Activated B cell treated with CpG ODN at 0.5 μM for 24 hours (primary cell): Measurements from ENCODE around the gene POP7. TPM values are rescaled to one million over a fixed set of nuclear protein-coding genes. Genes with fewer than 3 reads are reported as not detected.
"Not testable (repeated sequence)": the region's sequence is repeated elsewhere in the genome, so short reads cannot be mapped to it uniquely, and the experiment has no call there.

Experiments used
- ATAC-seq: fragments of 200-7000 bp; cut with Tn5 transposase; one replicate; pipeline ENCODE4 v1.10.0; 2021; ENCODE audit warnings: low read depth, mild to moderate bottlenecking, moderate library complexity
- CTCF ChIA-PET: fragments of 350-600 bp; sonication (Branson Sonifier 250); formaldehyde crosslinking; loops from one replicate; lab custom pipeline; 2021; ENCODE audit warnings: antibody characterized with exemption; lab: Charles Lee
- POLR2A ChIA-PET: fragments of 350-600 bp; sonication (Branson Sonifier 250); formaldehyde crosslinking; loops from one replicate; lab custom pipeline; 2021; ENCODE audit warnings: antibody characterized with exemption; lab: Charles Lee
- DNase-seq: peaks from one replicate; pipeline ENCODE4 v3.0.0; 2022
- H3K27ac Mint-ChIP-seq: one replicate; pipeline ENCODE4 v1.8.0; 2020; ENCODE audit warnings: mixed read lengths
- H3K27me3 Mint-ChIP-seq: one replicate; pipeline ENCODE4 v1.8.0; 2021; ENCODE audit warnings: mixed read lengths
- H3K36me3 Mint-ChIP-seq: one replicate; pipeline ENCODE4 v1.8.0; 2021; ENCODE audit warnings: low read depth, mixed read lengths
- H3K4me1 Mint-ChIP-seq: one replicate; pipeline ENCODE4 v1.8.0; 2021; ENCODE audit warnings: mixed read lengths
- H3K4me3 Mint-ChIP-seq: one replicate; pipeline ENCODE4 v1.8.0; 2020; ENCODE audit warnings: mild to moderate bottlenecking, mixed read lengths
- H3K9me3 Mint-ChIP-seq: one replicate; pipeline ENCODE4 v1.8.0; 2020; ENCODE audit warnings: mixed read lengths
- intact Hi-C: fragments of 100-400 bp; cut with micrococcal nuclease; formaldehyde crosslinking; loops from one replicate; pipeline ENCODE4 v1.15.1; 2024
- total RNA-seq: library from RNA; stranded (reverse); gene quantifications from 2 replicates; pipeline ENCODE4 v1.2.3, GENCODE V29; 2022
- TF ChIP-seq, protein P1 (sequence below): fragments of 200-600 bp; IDR thresholded peaks from one replicate; pipeline ENCODE4 v1.8.0; 2022; ENCODE audit warnings: antibody characterized with exemption, mild to moderate bottlenecking

The POP7 gene
- total RNA-seq, 1 donor from 2014 or later, result 21.7 TPM

GRCh38 chr7:100722480-100723212, 16.7 kb downstream of the POP7 start:
- H3K36me3 Mint-ChIP-seq, result no peaks in the 10 kb centered on the region
- CTCF ChIA-PET, result no interaction called here
- peaks cover 13% of the 10 kb centered on the region for H3K9me3 Mint-ChIP-seq
- DNase-seq, result no peak
- H3K27me3 Mint-ChIP-seq, result peaks cover 44% of the 10 kb centered on the region
- H3K4me3 Mint-ChIP-seq, result no peak overlapping the region
- TF ChIP-seq, protein P1, sequence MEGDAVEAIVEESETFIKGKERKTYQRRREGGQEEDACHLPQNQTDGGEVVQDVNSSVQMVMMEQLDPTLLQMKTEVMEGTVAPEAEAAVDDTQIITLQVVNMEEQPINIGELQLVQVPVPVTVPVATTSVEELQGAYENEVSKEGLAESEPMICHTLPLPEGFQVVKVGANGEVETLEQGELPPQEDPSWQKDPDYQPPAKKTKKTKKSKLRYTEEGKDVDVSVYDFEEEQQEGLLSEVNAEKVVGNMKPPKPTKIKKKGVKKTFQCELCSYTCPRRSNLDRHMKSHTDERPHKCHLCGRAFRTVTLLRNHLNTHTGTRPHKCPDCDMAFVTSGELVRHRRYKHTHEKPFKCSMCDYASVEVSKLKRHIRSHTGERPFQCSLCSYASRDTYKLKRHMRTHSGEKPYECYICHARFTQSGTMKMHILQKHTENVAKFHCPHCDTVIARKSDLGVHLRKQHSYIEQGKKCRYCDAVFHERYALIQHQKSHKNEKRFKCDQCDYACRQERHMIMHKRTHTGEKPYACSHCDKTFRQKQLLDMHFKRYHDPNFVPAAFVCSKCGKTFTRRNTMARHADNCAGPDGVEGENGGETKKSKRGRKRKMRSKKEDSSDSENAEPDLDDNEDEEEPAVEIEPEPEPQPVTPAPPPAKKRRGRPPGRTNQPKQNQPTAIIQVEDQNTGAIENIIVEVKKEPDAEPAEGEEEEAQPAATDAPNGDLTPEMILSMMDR, result no peak
- H3K27ac Mint-ChIP-seq, result no peak overlapping the region
- intact Hi-C loops, result no loop called here
- POLR2A ChIA-PET, result no interaction called here
- peaks cover 7% of the 10 kb centered on the region for H3K4me1 Mint-ChIP-seq
- no peak for ATAC-seq

- Mint-ChIP-seq H3K9me3 (peaks cover 3% of the 10 kb centered on the region), H3K4me1 (peaks cover 7% of the 10 kb centered on the region), H3K4me3 (no peak overlapping the region), H3K36me3 (no peaks in the 10 kb centered on the region), H3K27ac (no peak overlapping the region), H3K27me3 (peaks cover 42% of the 10 kb centered on the region)
- ATAC-seq, result no peak
- no peak for DNase-seq
- TF ChIP-seq, protein P1, result no peak
- ChIA-PET CTCF (interaction anchor here (1.3 to 3.0 kb wide), 2 partner anchors 10 to 164 kb away, joined by 3 to 7 read pairs; partner anchors contain the start of gene ZAN), POLR2A (no interaction called here)
- intact Hi-C loops, result no loop called here
Observed at GRCh38 chr7:100723732-100724275, 17.9 kb downstream of the POP7 start.

- POLR2A ChIA-PET, result interaction anchor here (0.7 kb wide), 1 partner anchor 25 kb away, joined by 3 read pairs; no protein-coding TSS in a partner anchor
- H3K4me1 Mint-ChIP-seq, DNase-seq, intact Hi-C loops, ATAC-seq, H3K4me3 Mint-ChIP-seq, H3K9me3 Mint-ChIP-seq, H3K36me3 Mint-ChIP-seq, H3K27ac Mint-ChIP-seq: not testable (repeated sequence)
- H3K27me3 Mint-ChIP-seq, result peaks cover 38% of the 10 kb centered on the region
- CTCF ChIA-PET, result interaction anchor here (0.7 to 3.0 kb wide), 5 partner anchors 9 to 267 kb away, joined by 3 to 19 read pairs (median 3); partner anchors contain the start of genes POP7 and ZAN
Observed at GRCh38 chr7:100724364-100724763, 18.4 kb downstream of the POP7 start.

GRCh38 chr7:100726996-100727761, 21.3 kb downstream of the POP7 start:
- ChIA-PET CTCF (interaction anchor here (2.7 to 3.0 kb wide), 2 partner anchors 21 to 168 kb away, joined by 7 to 19 read pairs; partner anchors contain the start of gene POP7), POLR2A (no interaction called here)
- Mint-ChIP-seq H3K4me3 (no peak overlapping the region), H3K4me1 (peaks cover 5% of the 10 kb centered on the region), H3K27me3 (peaks cover 19% of the 10 kb centered on the region), H3K9me3 (no peaks in the 10 kb centered on the region), H3K27ac (no peak overlapping the region), H3K36me3 (no peaks in the 10 kb centered on the region)
- no peak for ATAC-seq
- DNase-seq, result no peak
- TF ChIP-seq, protein P1, result no peak
- intact Hi-C loops, result no loop called here

DNA sequence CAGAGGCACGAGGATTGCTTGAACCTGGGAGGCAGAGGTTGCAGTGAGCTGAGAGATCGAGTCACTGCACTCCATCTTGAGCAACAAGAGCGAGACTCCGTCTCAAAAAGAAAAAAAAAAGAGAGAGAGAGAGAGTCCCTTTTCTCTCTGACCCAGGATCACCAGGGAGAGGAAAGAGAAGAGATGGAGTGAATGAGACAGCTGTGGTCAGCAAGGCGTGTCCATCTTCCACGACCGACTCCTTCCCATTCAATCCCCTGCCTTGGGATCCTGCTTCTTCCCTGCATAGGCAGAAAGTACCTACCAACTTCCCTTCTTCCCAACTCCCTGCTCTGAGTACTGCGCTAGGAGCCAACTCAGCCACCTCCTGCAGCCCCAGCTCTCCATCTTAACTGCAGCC, 22.3 kb downstream of the POP7 start:
- DNase-seq, result no peak
- Mint-ChIP-seq H3K4me3 (no peak overlapping the region), H3K27ac (no peak overlapping the region), H3K4me1 (peaks cover 14% of the 10 kb centered on the region), H3K36me3 (no peaks in the 10 kb centered on the region), H3K27me3 (peaks cover 13% of the 10 kb centered on the region), H3K9me3 (no peaks in the 10 kb centered on the region)
- ChIA-PET POLR2A (no interaction called here), CTCF (no interaction called here)
- intact Hi-C loops, result no loop called here
- ATAC-seq, result no peak
- TF ChIP-seq, protein P1, result no peak
